ENCODE data around the gene CHMP4B.

The CHMP4B gene

DNA sequence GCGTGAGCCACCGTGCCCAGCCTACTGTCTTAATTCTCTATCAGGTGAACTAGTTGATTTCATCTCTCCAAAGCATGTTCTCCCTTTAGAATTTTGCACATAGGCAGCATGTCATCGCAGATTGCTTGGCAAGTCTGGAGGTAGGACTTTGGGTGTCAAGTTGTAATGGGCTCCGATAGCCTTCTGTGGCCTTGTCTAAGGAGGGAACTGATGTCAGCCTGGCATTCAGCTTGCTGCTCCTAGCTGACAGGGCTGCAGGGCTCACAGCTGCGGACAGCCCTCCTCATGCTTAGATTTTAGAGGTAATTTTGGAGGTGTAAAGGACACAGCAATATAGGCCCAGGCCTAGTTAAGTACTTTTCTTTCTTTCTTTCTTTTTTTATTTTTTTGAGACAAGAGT lies 11.3 kb downstream of the CHMP4B start:
- no peak overlapping the region for H3K27ac ChIP-seq (ENCODE audit: low read depth, low read length)
- no peaks in the 10 kb centered on the region for H3K36me3 ChIP-seq (ENCODE audit: insufficient read depth, low read length)
- H3K4me3 ChIP-seq (ENCODE audit: low read depth in 1 of 2, low read length in 2 of 2), result no peak overlapping the region
- peaks cover 61% of the 10 kb centered on the region for H3K4me1 ChIP-seq (ENCODE audit: insufficient read depth, low read length)
- H3K9me3 ChIP-seq (ENCODE audit: low read length), result no peaks in the 10 kb centered on the region
- H3K9ac ChIP-seq (ENCODE audit: low read length), result no peak overlapping the region
- H3K27me3 ChIP-seq (ENCODE audit: control insufficient read depth in 1 of 2, insufficient read depth in 2 of 2, low read length in 2 of 2), result no peaks in the 10 kb centered on the region

DNA sequence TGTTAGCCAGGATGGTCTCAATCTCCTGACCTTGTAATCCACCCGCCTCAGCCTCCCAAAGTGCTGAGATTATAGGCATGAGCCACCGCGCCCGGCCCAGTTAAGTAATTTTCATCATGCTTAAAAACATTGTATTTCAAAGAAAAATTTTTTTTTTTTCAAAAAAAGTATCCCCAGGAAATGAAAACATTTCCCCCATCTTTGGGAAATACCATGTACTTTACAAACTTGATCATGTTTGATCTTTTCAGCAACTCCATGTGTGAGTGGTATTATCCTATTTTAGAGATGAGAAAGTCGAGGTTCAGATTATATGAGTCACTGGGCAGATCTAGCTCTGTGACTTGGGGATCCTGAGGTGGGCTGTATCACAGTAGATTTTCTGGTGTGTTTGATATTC lies 11.8 kb downstream of the CHMP4B start:
- no peaks in the 10 kb centered on the region for H3K36me3 ChIP-seq (ENCODE audit: insufficient read depth, low read length)
- H3K4me3 ChIP-seq (ENCODE audit: low read depth in 1 of 2, low read length in 2 of 2), result no peak overlapping the region
- no peak overlapping the region for H3K27ac ChIP-seq (ENCODE audit: low read depth, low read length)
- peaks cover 61% of the 10 kb centered on the region for H3K4me1 ChIP-seq (ENCODE audit: insufficient read depth, low read length)
- no peaks in the 10 kb centered on the region for H3K9me3 ChIP-seq (ENCODE audit: low read length)
- no peak overlapping the region for H3K9ac ChIP-seq (ENCODE audit: low read length)
- no peaks in the 10 kb centered on the region for H3K27me3 ChIP-seq (ENCODE audit: control insufficient read depth in 1 of 2, insufficient read depth in 2 of 2, low read length in 2 of 2)

DNA sequence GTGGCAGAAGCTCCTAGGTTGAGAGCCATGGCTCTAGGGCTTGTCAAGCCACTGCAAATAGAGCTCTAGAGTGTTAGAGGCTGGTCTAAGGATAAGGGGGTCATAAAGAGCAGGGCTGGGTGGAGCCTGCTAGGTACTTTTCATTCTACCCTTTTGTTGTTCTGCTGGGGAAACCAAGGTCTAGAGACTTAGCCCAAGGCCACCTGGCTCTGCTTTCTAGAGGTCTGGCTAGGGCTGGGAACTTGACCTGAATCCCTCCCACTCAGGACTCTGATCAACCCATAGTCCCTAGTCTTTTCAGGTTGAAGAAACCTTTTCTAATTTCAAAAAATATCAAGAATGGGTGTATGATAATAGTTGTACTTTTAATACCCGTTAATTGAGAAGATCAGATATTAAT lies 13.7 kb downstream of the CHMP4B start:
- peaks cover 64% of the 10 kb centered on the region for H3K4me1 ChIP-seq (ENCODE audit: insufficient read depth, low read length)
- H3K36me3 ChIP-seq (ENCODE audit: insufficient read depth, low read length), result no peaks in the 10 kb centered on the region
- H3K27ac ChIP-seq (ENCODE audit: low read depth, low read length), result no peak overlapping the region
- H3K9ac ChIP-seq (ENCODE audit: low read length), result no peak overlapping the region
- H3K27me3 ChIP-seq (ENCODE audit: control insufficient read depth in 1 of 2, insufficient read depth in 2 of 2, low read length in 2 of 2), result no peaks in the 10 kb centered on the region
- H3K9me3 ChIP-seq (ENCODE audit: low read length), result no peaks in the 10 kb centered on the region
- H3K4me3 ChIP-seq (ENCODE audit: low read depth in 1 of 2, low read length in 2 of 2), result no peak overlapping the region

- H3K9me3 ChIP-seq (ENCODE audit: low read length), result no peaks in the 10 kb centered on the region
- H3K36me3 ChIP-seq (ENCODE audit: insufficient read depth, low read length), result no peaks in the 10 kb centered on the region
- H3K9ac ChIP-seq (ENCODE audit: low read length), result no peak overlapping the region
- no peaks in the 10 kb centered on the region for H3K27me3 ChIP-seq (ENCODE audit: control insufficient read depth in 1 of 2, insufficient read depth in 2 of 2, low read length in 2 of 2)
- peaks cover 67% of the 10 kb centered on the region for H3K4me1 ChIP-seq (ENCODE audit: insufficient read depth, low read length)
- H3K4me3 ChIP-seq (ENCODE audit: low read depth in 1 of 2, low read length in 2 of 2), result no peak overlapping the region
- no peak overlapping the region for H3K27ac ChIP-seq (ENCODE audit: low read depth, low read length)
Observed at GRCh38 chr20:33825340-33826269, 14.5 kb downstream of the CHMP4B start.

GRCh38 chr20:33826270-33826897 lies 15.2 kb downstream of the CHMP4B start:
- no peaks in the 10 kb centered on the region for H3K27me3 ChIP-seq (ENCODE audit: control insufficient read depth in 1 of 2, insufficient read depth in 2 of 2, low read length in 2 of 2)
- no peak overlapping the region for H3K4me3 ChIP-seq (ENCODE audit: low read depth in 1 of 2, low read length in 2 of 2)
- no peak overlapping the region for H3K9ac ChIP-seq (ENCODE audit: low read length)
- no peaks in the 10 kb centered on the region for H3K9me3 ChIP-seq (ENCODE audit: low read length)
- peak overlapping the region; percentile 6 for H3K27ac ChIP-seq (ENCODE audit: low read depth, low read length)
- peaks cover 68% of the 10 kb centered on the region for H3K4me1 ChIP-seq (ENCODE audit: insufficient read depth, low read length)
- H3K36me3 ChIP-seq (ENCODE audit: insufficient read depth, low read length), result no peaks in the 10 kb centered on the region

DNA sequence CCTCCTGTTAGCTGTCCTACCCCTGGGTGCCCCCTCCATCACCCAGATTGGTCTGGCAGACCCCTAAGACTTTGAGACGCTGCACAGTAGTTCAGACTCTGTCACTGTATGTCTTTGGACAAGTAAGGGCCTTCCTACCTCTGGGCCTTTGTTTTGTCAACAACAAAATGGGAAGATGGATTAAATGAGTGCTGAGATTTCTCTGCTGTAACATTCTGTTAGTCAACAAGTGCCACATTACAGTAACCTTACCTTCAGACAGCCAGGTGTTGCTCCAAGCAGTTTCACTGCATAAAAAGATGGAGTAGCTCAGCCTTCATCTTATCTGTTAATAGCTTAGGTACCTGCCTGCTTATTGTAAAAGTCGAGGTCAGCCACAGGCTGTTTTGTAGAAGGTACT lies 16.0 kb downstream of the CHMP4B start:
- Histone ChIP-seq H3K4me1 (ENCODE audit: insufficient read depth, low read length) (peaks cover 75% of the 10 kb centered on the region), H3K36me3 (ENCODE audit: insufficient read depth, low read length) (no peaks in the 10 kb centered on the region), H3K9me3 (ENCODE audit: low read length) (no peaks in the 10 kb centered on the region), H3K27me3 (ENCODE audit: control insufficient read depth in 1 of 2, insufficient read depth in 2 of 2, low read length in 2 of 2) (no peaks in the 10 kb centered on the region), H3K27ac (ENCODE audit: low read depth, low read length) (no peak overlapping the region), H3K9ac (ENCODE audit: low read length) (no peak overlapping the region), H3K4me3 (ENCODE audit: low read depth in 1 of 2, low read length in 2 of 2) (no peak overlapping the region)

GRCh38 chr20:33827634-33828325 lies 16.6 kb downstream of the CHMP4B start:
- H3K27ac ChIP-seq (ENCODE audit: low read depth, low read length), result peak overlapping the region; percentile 63
- no peaks in the 10 kb centered on the region for H3K27me3 ChIP-seq (ENCODE audit: control insufficient read depth in 1 of 2, insufficient read depth in 2 of 2, low read length in 2 of 2)
- no peaks in the 10 kb centered on the region for H3K36me3 ChIP-seq (ENCODE audit: insufficient read depth, low read length)
- no peaks in the 10 kb centered on the region for H3K9me3 ChIP-seq (ENCODE audit: low read length)
- no peak overlapping the region for H3K9ac ChIP-seq (ENCODE audit: low read length)
- H3K4me1 ChIP-seq (ENCODE audit: insufficient read depth, low read length), result peaks cover 82% of the 10 kb centered on the region
- no peak overlapping the region for H3K4me3 ChIP-seq (ENCODE audit: low read depth in 1 of 2, low read length in 2 of 2)

DNA sequence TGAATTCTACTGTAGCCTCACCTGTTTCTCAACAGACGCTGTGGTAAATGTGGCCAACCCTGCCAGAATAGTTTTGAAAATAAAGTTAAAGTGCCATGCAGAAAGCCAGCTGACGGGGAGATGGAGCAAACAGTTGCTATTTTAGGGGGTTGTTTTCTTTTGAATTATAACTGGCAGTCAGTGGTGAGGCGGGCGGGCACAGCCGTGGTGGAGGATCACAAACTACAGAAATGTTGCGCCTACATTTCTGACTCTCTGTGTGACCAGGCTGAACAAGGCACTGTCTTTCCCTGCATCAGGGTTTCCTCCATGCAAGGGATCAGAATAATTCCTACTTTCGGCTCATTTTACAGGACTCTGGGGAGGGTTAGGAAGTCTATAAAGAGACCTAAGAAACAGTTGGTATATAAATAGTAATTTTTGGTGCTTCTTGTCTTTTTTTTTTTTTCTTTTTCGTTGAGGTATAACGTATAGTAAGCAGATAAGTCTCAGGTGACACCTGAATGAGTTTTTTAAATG lies 17.2 kb downstream of the CHMP4B start:
- H3K4me1 ChIP-seq (ENCODE audit: insufficient read depth, low read length), result peaks cover 88% of the 10 kb centered on the region
- no peaks in the 10 kb centered on the region for H3K36me3 ChIP-seq (ENCODE audit: insufficient read depth, low read length)
- no peak overlapping the region for H3K9ac ChIP-seq (ENCODE audit: low read length)
- no peaks in the 10 kb centered on the region for H3K9me3 ChIP-seq (ENCODE audit: low read length)
- peak overlapping the region; percentile 63 for H3K27ac ChIP-seq (ENCODE audit: low read depth, low read length)
- no peaks in the 10 kb centered on the region for H3K27me3 ChIP-seq (ENCODE audit: control insufficient read depth in 1 of 2, insufficient read depth in 2 of 2, low read length in 2 of 2)
- H3K4me3 ChIP-seq (ENCODE audit: low read depth in 1 of 2, low read length in 2 of 2), result peak overlapping the region in 1 of 2 donors; percentile 2

GRCh38 chr20:33828967-33829560 lies 17.9 kb downstream of the CHMP4B start:
- Histone ChIP-seq H3K4me3 (ENCODE audit: low read depth in 1 of 2, low read length in 2 of 2) (peak overlapping the region in 1 of 2 donors; percentile 2), H3K9ac (ENCODE audit: low read length) (no peak overlapping the region), H3K4me1 (ENCODE audit: insufficient read depth, low read length) (peaks cover 93% of the 10 kb centered on the region), H3K36me3 (ENCODE audit: insufficient read depth, low read length) (no peaks in the 10 kb centered on the region), H3K27ac (ENCODE audit: low read depth, low read length) (peak overlapping the region; percentile 41), H3K9me3 (ENCODE audit: low read length) (no peaks in the 10 kb centered on the region), H3K27me3 (ENCODE audit: control insufficient read depth in 1 of 2, insufficient read depth in 2 of 2, low read length in 2 of 2) (no peaks in the 10 kb centered on the region)

DNA sequence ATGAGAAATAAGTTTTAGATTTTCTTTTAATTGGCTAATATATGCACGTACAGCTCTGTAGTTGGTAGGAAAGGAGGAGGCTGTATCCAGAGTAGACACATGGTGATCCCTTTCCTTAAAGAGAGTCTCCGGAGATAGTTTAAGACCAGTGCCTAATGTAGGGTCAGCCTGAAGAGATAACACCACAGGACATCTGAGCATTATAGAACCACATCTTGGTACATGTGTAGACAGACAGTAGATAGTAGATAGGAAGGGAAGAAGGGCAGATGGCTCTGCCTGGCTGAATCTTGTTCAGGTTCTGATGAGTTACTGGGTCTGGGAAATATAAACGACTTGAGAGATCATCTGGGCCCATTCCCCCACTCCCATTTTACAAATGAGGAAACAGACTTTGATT lies 18.5 kb downstream of the CHMP4B start:
- no peaks in the 10 kb centered on the region for H3K9me3 ChIP-seq (ENCODE audit: low read length)
- H3K9ac ChIP-seq (ENCODE audit: low read length), result no peak overlapping the region
- no peaks in the 10 kb centered on the region for H3K36me3 ChIP-seq (ENCODE audit: insufficient read depth, low read length)
- H3K27ac ChIP-seq (ENCODE audit: low read depth, low read length), result no peak overlapping the region
- H3K4me3 ChIP-seq (ENCODE audit: low read depth in 1 of 2, low read length in 2 of 2), result no peak overlapping the region
- peaks cover 88% of the 10 kb centered on the region for H3K4me1 ChIP-seq (ENCODE audit: insufficient read depth, low read length)
- no peaks in the 10 kb centered on the region for H3K27me3 ChIP-seq (ENCODE audit: control insufficient read depth in 1 of 2, insufficient read depth in 2 of 2, low read length in 2 of 2)

GRCh38 chr20:33830371-33830770 lies 19.2 kb downstream of the CHMP4B start:
- no peaks in the 10 kb centered on the region for H3K9me3 ChIP-seq (ENCODE audit: low read length)
- peaks cover 84% of the 10 kb centered on the region for H3K4me1 ChIP-seq (ENCODE audit: insufficient read depth, low read length)
- H3K9ac ChIP-seq (ENCODE audit: low read length), result no peak overlapping the region
- no peaks in the 10 kb centered on the region for H3K36me3 ChIP-seq (ENCODE audit: insufficient read depth, low read length)
- H3K4me3 ChIP-seq (ENCODE audit: low read depth in 1 of 2, low read length in 2 of 2), result no peak overlapping the region
- H3K27me3 ChIP-seq (ENCODE audit: control insufficient read depth in 1 of 2, insufficient read depth in 2 of 2, low read length in 2 of 2), result no peaks in the 10 kb centered on the region
- no peak overlapping the region for H3K27ac ChIP-seq (ENCODE audit: low read depth, low read length)

Data from muscle layer of colon (tissue), 2 donors.